ENCODE measurements around the gene EFCAB14.

GRCh38 chr1:46642115-46642680 lies 76.7 kb downstream of the EFCAB14 start:
- TF ChIP-seq MTA3 (IDR thresholded peaks at IDR 0.05; ENCODE audit: borderline replicate concordance) (no peak), MEIS2 (IDR thresholded peaks at IDR 0.05; ENCODE audit: partially characterized antibody) (no peak), TEAD4 (IDR thresholded peaks at IDR 0.05; ENCODE audit: low read length) (no peak), TEAD4 (CRISPR knock-in tag; IDR thresholded peaks at IDR 0.05; ENCODE audit: borderline replicate concordance) (no peak), ARID4B (CRISPR knock-in tag; IDR thresholded peaks at IDR 0.05) (no peak), SREBF2 (CRISPR knock-in tag; IDR thresholded peaks at IDR 0.05) (no peak), ATF2 (CRISPR knock-in tag; IDR thresholded peaks at IDR 0.05) (no peak), HDAC3 (IDR thresholded peaks at IDR 0.05; ENCODE audit: borderline replicate concordance, partially characterized antibody) (no peak), PHF20 (IDR thresholded peaks at IDR 0.05; ENCODE audit: partially characterized antibody) (no peak), CTCF (IDR thresholded peaks at IDR 0.05 in 2 of 3, conservative IDR thresholded peaks at IDR 0.05 in 1 of 3; ENCODE audit: insufficient read depth in 2 of 3, low read depth in 1 of 3, low read length in 3 of 3) (no peak), FOXP1 (CRISPR knock-in tag; IDR thresholded peaks at IDR 0.05) (no peak), SMAD1 (IDR thresholded peaks at IDR 0.05; ENCODE audit: low read depth, low read length, partially characterized antibody) (no peak), E2F1 (CRISPR knock-in tag; IDR thresholded peaks at IDR 0.05) (no peak), ZBTB11 (CRISPR knock-in tag; IDR thresholded peaks at IDR 0.05) (no peak)

Data from K562 (cell line).